ENCODE measurements around the gene ZNF722. TPM values are rescaled to one million over a fixed set of nuclear protein-coding genes. Genes with fewer than 3 reads are reported as not detected.
A peak's percentile ranks its signal among the peaks of the same experiment; 100 is the strongest.

ZNF722 gene
- total RNA-seq, 4 donors from 2014 or later = not detected

DNA sequence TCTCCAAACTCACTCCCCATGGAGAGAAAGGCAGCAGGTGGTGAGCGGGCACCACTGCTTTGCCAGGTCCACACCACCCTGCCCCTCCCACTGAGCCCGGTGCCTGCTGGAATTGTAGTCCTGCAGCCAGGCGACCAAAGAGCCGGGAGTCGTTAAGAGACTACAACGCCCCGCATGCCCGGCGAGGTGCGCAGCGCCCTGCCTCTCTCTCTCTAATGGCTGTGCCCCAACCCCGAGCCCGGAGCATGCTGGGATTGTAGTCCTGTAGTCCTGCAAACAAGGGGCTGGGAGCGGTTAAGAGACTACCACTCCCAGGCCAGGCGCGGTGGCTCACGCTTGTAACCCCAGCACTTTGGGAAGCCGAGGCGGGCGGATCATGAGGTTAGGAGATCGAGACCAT lies 38.4 kb downstream of the ZNF722 start:
- 72% methylated on average over 21 of the region's 21 CpGs; no CpG with 5 or more reads in 1 of the 2 donors for WGBS, 2 donors (ENCODE audit: low coverage in 1 of 2)
- H3K27ac ChIP-seq = no peak overlapping the region
- H3K36me3 ChIP-seq = no peaks in the 10 kb centered on the region
- H3K4me1 ChIP-seq = no peaks in the 10 kb centered on the region
- TF ChIP-seq, protein P1, sequence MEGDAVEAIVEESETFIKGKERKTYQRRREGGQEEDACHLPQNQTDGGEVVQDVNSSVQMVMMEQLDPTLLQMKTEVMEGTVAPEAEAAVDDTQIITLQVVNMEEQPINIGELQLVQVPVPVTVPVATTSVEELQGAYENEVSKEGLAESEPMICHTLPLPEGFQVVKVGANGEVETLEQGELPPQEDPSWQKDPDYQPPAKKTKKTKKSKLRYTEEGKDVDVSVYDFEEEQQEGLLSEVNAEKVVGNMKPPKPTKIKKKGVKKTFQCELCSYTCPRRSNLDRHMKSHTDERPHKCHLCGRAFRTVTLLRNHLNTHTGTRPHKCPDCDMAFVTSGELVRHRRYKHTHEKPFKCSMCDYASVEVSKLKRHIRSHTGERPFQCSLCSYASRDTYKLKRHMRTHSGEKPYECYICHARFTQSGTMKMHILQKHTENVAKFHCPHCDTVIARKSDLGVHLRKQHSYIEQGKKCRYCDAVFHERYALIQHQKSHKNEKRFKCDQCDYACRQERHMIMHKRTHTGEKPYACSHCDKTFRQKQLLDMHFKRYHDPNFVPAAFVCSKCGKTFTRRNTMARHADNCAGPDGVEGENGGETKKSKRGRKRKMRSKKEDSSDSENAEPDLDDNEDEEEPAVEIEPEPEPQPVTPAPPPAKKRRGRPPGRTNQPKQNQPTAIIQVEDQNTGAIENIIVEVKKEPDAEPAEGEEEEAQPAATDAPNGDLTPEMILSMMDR (IDR thresholded peaks at IDR 0.05) = no peak
- no peak for TF ChIP-seq EP300 (IDR thresholded peaks at IDR 0.05; ENCODE audit: low read depth)
- TF ChIP-seq POLR2A (IDR thresholded peaks at IDR 0.05) = no peak
- no peak for TF ChIP-seq POLR2AphosphoS5 (IDR thresholded peaks at IDR 0.05)
- no peak overlapping the region for H3K4me3 ChIP-seq
- in situ Hi-C loops (cut with MboI; ENCODE audit: low pct_ligation_motif_present in 1 of 4, low pct_unique_long_range_greater_than_20kb in 1 of 4, low sequenced_read_pairs in 3 of 4) (no loop called here), intact Hi-C loops (cut with DNase I; ENCODE audit: low total_unique reads) (no loop called here)
- H3K27me3 ChIP-seq = no peaks in the 10 kb centered on the region
- no peak for DNase-seq
- H3K9me3 ChIP-seq = peaks cover 28 to 52% of the 10 kb centered on the region in 2 donors

DNA sequence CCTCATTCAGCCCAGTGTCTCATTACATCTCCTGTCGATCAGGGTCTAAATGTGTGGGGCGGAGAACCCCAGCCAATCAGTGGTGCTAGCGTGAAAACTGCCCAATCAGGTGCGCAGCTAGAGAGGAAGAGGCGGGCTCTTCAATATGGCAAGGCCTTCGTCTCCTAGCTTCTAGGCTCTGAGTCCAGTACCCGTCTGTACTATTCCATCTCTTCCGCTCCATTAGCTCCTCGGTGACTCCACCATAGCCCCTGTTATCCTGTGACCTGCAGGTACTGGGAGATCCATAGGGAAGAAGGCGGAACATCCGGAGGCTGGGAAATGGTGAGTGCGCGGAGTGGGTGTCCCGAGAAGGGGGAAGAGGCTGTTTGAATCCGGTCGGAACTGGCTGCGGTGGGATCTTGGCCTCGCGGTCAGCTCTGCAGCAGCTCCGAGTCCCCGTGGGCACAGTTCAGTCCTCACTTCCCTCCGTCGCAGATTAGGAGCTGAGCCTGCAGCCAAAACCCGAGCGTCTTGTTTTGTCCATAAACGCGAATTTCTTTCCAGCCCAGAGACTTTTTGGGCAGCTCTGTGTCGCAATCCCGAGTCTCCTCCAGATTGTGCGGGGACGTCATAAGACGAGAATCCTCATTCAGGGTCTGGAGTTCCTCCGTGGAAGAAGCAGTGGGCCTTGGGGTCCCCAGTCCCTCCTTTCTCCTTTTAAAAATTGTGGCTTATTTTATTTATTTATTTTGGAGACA lies 46.8 kb downstream of the ZNF722 start, which contains the start of gene ZNF727:
TSS of gene ZNF727 (plus strand) at position 134 of the 740 bp plus-strand sequence. CDS start at position 322, 188 bp downstream.
- no peaks in the 10 kb centered on the region for H3K27me3 ChIP-seq
- H3K4me3 ChIP-seq = peak within 1 kb of the TSS in 3 of 4 donors; percentile 35 to 59 (median 43)
- WGBS, 2 donors (ENCODE audit: low coverage in 1 of 2) = 0 to 65% methylated on average over 1 to 33 of the region's 33 CpGs
- in situ Hi-C loops (cut with MboI; ENCODE audit: low pct_ligation_motif_present in 1 of 4, low pct_unique_long_range_greater_than_20kb in 1 of 4, low sequenced_read_pairs in 3 of 4) = no loop called here
- H3K36me3 ChIP-seq = no peaks in the 10 kb centered on the region
- TF ChIP-seq, protein P1 (IDR thresholded peaks at IDR 0.05) = no peak
- TF ChIP-seq POLR2AphosphoS5 (IDR thresholded peaks at IDR 0.05) (no peak), POLR2A (IDR thresholded peaks at IDR 0.05) (no peak), EP300 (IDR thresholded peaks at IDR 0.05; ENCODE audit: low read depth) (no peak)
- peak within 1 kb of the TSS; percentile 8 to 78 (median 71) for H3K27ac ChIP-seq
- peak; percentile 12 for DNase-seq
- peaks cover 3 to 26% of the 10 kb centered on the region in 2 donors for H3K9me3 ChIP-seq
- H3K4me1 ChIP-seq = peaks cover 0 to 6% (median 2%) of the 10 kb centered on the region in 4 donors
- intact Hi-C loops (cut with DNase I; ENCODE audit: low total_unique reads) = no loop called here

DNA sequence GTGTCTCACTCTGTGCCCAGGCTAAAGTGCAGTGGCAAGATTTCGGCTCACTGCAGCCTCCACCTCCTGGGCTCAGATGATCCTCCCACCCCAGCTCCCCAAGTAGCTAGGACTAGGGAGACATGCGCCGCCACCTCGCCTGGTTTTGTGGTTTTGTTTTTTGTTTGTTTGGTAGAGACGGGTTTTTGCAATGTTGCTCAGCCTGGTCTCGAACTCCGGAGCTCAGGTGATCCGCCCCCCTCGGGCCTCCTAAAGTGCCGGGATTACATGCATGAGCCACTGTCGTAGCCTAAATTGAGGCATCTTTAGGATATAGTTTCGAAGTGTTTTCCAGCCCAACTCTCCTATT lies 47.4 kb downstream of the ZNF722 start:
- Histone ChIP-seq H3K9me3 (peaks cover 3 to 27% of the 10 kb centered on the region in 2 donors), H3K4me1 (peaks cover 0 to 6% (median 2%) of the 10 kb centered on the region in 4 donors), H3K27ac (peak overlapping the region in 3 of 4 donors; percentile 66 to 78 (median 76)), H3K4me3 (peak overlapping the region in 3 of 4 donors; percentile 35 to 59 (median 43)), H3K27me3 (no peaks in the 10 kb centered on the region), H3K36me3 (no peaks in the 10 kb centered on the region)
- intact Hi-C loops (cut with DNase I; ENCODE audit: low total_unique reads) (no loop called here), in situ Hi-C loops (cut with MboI; ENCODE audit: low pct_ligation_motif_present in 1 of 4, low pct_unique_long_range_greater_than_20kb in 1 of 4, low sequenced_read_pairs in 3 of 4) (no loop called here)
- WGBS, 2 donors (ENCODE audit: low coverage in 1 of 2) = 40 to 67% methylated on average over 1 to 12 of the region's 12 CpGs
- DNase-seq = no peak
- TF ChIP-seq EP300 (IDR thresholded peaks at IDR 0.05; ENCODE audit: low read depth) (no peak), POLR2AphosphoS5 (IDR thresholded peaks at IDR 0.05) (no peak), POLR2A (IDR thresholded peaks at IDR 0.05) (no peak)
- TF ChIP-seq, protein P1 (IDR thresholded peaks at IDR 0.05) = no peak

Small RNA genes within 50 kb of the gene (small RNA-seq; reads per million reads assigned to genes)
- gene AC092634.1 = 0 reads per million in 4 donors
- 0 reads per million in 4 donors for gene AC092634.7
- 0 reads per million in 4 donors for gene VN1R36P

Other genes starting within 250 kb of the ZNF722 start
- 1 to 10 TPM in 1 of 4 donors, under 1 TPM in 1, not detected in 2; 0.79 to 1.5 TPM for gene ZNF727, start 46.6 kb downstream of the ZNF722 start, total RNA-seq
- not detected for gene ZNF735, start 208.4 kb downstream of the ZNF722 start, total RNA-seq
- not detected for gene ZNF679, start 229.6 kb downstream of the ZNF722 start, total RNA-seq